ENCODE measurements around the gene DHX57.

DNA sequence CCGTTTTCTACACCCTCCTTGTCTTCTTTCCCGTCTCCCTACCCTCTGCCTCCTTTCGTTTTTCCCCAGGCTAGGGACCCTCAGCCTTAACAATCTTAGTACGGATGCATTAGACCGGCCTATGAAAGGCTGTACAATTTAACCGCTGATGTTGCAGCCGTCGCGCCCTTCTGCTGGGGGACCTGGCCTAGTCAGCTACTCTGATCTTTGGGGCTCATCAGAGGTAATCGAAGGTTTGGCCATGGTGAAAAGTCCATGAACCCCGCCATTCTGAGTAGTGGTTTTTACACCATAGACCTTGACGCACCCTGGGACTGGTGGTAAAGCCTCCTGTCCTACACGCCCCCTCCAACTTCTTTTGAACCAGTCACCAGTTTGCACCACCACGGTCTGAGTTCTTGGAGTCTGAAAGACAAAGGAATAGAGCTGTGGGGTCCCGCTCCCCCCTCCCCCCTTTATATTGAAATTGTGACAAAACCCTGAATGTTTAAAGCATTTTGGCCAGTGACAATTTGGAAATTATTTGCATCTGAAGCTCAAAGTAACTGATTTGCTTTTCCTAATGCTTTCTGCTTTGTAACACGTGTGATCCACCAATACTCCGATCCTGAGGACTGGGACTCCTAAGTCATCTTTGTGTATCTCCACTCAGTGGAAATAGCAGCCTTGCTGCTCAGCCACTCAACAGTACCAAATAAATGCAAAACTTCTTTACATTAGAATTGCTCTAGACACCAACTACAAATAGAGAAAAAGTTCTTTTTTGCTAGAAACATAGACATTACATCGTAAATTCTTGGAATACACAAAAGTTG is 123.9 kb downstream of the DHX57 start:
- no peak for TF ChIP-seq RAD21 (conservative IDR thresholded peaks at IDR 0.05)
- no peak for TF ChIP-seq EZH2 (IDR thresholded peaks at IDR 0.05; ENCODE audit: borderline replicate concordance, insufficient read depth, low read length, poor library complexity, severe bottlenecking)
- peak; percentile 74 for TF ChIP-seq POLR2AphosphoS5 (IDR thresholded peaks at IDR 0.05)
- TF ChIP-seq, protein P1, sequence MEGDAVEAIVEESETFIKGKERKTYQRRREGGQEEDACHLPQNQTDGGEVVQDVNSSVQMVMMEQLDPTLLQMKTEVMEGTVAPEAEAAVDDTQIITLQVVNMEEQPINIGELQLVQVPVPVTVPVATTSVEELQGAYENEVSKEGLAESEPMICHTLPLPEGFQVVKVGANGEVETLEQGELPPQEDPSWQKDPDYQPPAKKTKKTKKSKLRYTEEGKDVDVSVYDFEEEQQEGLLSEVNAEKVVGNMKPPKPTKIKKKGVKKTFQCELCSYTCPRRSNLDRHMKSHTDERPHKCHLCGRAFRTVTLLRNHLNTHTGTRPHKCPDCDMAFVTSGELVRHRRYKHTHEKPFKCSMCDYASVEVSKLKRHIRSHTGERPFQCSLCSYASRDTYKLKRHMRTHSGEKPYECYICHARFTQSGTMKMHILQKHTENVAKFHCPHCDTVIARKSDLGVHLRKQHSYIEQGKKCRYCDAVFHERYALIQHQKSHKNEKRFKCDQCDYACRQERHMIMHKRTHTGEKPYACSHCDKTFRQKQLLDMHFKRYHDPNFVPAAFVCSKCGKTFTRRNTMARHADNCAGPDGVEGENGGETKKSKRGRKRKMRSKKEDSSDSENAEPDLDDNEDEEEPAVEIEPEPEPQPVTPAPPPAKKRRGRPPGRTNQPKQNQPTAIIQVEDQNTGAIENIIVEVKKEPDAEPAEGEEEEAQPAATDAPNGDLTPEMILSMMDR (IDR thresholded peaks at IDR 0.05; ENCODE audit: poor library complexity, severe bottlenecking): no peak
- no peak for TF ChIP-seq SMC3 (conservative IDR thresholded peaks at IDR 0.05; ENCODE audit: poor library complexity)
- no peak for TF ChIP-seq EP300 (conservative IDR thresholded peaks at IDR 0.05; ENCODE audit: poor library complexity, severe bottlenecking)
- no peak for TF ChIP-seq MXI1 (conservative IDR thresholded peaks at IDR 0.05; ENCODE audit: poor library complexity, severe bottlenecking)
- no peak for TF ChIP-seq REST (IDR thresholded peaks at IDR 0.05; ENCODE audit: borderline replicate concordance)
- no peak for TF ChIP-seq TAF1 (IDR thresholded peaks at IDR 0.05; ENCODE audit: low read depth)
